DMS53 treated with DMSO at 0.1 percent for 48 hours (cell line): ENCODE results near the gene PRPF38A.
"Not testable (repeated sequence)": the region's sequence is repeated elsewhere in the genome, so short reads cannot be mapped to it uniquely, and the experiment has no call there.

Experiments used
- DNase-seq: peaks from one replicate; lab custom pipeline; 2025; ENCODE audit not compliant: unreplicated experiment; lab: John Stamatoyannopoulos, UW

The PRPF38A gene, protein sequence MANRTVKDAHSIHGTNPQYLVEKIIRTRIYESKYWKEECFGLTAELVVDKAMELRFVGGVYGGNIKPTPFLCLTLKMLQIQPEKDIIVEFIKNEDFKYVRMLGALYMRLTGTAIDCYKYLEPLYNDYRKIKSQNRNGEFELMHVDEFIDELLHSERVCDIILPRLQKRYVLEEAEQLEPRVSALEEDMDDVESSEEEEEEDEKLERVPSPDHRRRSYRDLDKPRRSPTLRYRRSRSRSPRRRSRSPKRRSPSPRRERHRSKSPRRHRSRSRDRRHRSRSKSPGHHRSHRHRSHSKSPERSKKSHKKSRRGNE

DNA sequence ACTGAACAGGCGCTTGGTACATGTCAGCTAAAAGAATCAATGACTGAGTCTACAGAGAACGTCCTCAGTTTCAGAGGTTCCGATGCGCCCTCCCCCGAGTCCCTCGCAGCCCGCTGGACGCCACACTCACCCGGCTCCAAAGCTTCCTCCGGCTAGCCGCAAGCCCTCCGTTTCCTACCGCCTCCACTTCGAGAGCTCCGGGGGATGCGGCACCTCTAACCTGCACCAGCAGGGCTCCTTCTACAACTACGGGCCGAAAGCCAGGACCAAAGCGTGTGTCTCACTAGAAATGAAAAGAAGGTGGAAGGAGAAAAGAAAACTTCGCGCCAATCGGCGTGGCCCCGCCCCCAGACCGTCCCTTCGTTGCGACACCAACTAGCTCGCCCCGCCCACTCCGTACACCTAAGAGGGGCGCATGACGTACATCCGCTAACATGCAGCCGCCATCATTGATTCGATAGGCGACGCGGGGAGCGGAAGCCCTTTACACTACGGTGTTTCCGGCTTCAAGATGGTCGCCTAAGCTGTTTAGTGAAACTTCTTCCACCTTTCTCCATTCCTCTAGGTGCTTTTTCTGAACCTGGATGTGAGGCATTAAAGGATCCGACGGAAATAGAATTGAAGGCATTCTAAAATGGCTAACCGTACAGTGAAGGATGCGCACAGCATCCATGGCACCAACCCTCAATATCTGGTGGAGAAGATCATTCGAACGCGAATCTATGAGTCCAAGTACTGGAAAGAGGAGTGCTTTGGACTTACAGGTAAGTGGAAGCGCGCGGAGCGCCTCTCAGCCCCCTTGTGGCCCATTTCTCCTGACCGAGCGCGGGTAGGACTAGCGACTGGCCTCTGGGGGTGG, at the start of gene PRPF38A, which contains the start of gene ORC1:
Gene PRPF38A (plus strand): TSS at position 487 of the 859 bp plus-strand sequence. CDS start 148 bp downstream, at position 635.
Gene ORC1 (minus strand): TSS at position 308 of the 859 bp plus-strand sequence. CDS start 2,200 bp downstream, outside the sequence.
- DNase-seq: peak; percentile 99

DNA sequence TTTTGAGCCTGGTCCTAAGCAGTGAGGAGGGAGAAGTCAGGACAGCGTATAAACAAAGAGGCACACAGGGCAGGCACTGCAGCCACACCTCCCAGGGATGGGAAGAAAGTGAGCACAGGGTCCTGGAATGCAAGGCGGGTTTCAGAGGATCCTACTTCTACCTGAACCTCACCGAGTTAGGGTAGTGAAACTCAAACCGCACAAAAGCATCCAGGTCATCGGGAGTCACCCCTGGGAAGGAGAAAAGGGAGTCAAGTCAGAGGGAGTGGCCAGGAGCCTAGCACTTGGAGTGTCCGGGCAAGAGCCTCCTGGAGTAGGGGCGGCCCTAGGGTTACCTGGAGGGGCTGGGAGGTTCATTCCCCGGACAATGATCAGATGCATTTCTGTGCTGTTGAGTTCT, 49.0 kb upstream of the PRPF38A start:
- DNase-seq: no peak

DNA sequence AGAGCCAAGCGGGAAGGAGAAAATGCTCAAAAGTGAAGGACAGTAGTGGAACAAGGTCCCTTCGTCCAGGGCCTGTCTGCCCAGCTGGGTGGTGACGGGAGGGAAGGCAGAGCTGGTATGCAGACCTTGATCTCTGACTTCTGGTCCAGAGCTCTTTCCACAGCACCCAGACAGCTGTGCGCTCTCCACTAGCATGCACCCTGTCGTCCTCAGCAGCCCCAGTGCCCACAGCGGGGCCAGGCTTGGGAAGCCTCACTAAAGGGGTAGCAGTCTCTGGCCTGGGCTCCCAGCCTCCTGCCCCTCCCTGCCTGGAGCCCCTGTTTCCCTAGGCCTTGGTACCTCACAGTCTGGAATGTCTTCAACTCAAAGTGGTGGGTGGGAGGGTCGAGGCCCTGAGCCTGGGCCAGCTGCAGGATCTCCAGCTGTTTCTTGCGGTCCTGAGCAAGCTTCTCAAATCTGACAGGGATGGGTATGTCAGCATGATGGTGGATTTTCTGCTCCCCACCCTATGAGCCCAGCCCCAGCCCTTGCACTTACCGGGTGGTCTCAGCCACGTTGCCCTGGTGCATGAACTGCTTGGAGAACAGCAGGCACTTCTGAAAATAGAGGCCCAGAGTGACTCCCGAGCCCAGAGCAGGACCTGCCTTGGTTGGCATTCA, 48.4 kb upstream of the PRPF38A start:
- DNase-seq: no peak

DNA sequence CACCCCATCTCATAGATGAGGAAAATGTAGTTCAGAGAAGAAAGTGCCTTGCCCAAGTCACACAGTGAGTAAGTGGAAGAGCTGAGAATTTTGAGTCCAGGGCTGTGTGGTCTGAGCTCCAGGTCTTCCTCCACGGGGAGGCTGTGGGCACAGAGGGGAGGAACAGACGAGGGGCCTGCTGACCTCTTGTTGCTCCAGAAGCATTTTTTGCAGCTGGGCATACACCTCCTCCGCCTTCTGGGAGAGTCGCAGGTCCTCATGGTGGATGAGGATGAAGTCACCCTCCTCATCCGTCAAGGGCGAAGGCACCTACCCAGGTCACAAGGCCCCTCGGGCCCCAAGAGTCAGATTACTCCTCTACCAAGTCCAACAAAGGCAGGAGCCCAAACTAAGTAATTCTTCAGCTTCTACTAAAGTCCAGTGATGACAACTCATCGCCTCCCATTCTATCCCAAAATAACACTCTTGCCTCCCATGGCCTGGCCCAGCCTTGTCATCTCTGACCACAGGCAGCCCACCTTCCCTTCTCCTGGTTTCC, 47.5 kb upstream of the PRPF38A start:
- no peak for DNase-seq

DNA sequence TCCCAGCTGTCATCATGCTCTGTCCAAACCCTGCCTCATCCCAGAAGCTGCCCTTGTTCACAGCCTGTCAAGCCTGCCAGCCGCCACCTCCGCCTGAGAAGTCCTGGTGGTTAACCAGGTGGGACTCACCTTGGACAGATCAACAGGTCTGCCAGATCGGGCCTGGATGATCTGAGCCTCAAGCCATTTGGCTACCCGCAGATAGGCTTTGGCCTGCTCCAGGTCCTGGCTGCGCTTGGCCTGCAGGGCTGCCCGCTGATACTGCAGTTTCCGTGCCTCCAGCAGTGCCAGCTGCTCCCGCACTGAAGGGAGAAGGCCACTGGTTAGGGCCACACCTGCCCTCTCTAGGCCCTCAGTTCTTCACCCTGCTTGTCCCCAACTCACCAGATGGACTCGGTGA, 47.0 kb upstream of the PRPF38A start:
- DNase-seq: no peak

DNA sequence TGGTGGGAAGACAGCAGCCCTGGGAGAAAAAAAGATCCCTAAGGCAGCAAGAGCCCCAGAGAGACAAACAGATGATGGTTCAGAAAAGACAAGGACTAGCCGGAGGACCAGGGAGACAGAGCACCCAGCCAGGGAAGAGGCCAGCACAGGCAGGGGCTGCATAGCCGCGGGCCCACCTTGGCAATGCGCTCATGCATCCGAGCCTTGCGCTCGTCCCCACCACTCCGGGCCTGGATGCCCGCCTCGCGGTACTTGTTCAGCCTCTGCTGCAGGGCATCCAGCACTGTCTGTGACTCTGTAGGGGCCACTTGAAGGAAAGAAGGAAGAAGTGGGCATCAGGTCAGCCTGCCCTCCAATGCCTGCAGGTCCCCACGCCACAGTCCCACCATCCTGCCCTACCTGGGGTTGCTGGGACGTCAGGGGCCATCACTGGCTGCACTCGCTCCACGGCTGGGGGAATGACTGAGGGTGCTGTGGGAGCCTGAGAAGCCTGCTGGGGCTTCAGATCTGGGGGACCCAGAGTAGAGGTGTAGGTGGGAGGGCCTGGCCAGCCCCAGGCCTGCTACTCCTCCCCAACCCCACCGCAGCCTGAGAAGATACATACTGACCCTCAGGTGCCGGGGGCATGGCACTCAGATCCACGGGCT, 45.4 kb upstream of the PRPF38A start:
- DNase-seq: no peak

DNA sequence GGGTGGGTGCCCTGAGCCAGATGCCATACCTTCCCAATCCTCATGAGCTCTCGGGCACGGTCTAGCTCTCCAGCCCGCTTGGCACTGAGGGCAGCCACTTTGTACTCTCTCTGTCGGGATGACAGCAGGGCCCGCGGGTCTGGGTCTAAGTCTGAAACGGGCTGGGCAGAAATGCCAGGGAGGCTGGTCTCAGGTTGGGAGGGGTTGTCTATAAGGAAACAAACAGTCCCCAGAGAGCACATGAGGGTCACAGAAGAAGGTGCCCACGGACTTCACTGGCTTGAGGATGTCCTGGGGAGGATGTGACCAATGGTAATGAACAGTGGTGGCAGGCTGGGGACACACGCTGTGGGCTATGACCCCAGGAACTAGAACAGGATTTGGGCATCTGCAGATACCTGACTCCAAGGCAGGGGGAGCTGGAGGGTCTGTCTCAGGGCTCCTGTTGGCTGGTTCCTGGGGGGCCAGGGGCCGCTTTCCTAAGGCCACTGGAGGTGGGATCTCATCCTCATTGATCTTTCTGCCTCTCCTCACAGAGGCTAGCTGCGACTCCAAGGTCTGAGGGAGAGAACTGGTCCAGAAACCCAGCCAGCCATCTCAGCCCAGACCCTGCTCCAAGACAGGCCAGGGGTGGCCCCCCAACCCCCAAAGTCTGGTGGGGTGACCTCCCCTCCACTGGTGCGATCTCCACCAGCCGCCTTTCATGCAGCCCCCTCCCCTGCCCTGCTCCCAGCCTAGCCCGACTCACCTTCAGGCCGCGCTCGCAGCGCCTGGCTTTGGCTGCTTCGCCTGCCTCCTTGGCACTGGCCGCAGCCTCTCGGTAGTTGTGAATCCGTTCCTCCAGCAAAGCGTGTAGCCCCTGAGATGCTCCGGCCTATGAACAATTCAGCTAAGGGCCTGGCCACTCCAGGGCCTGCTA, 44.5 kb upstream of the PRPF38A start:
- no peak for DNase-seq

DNA sequence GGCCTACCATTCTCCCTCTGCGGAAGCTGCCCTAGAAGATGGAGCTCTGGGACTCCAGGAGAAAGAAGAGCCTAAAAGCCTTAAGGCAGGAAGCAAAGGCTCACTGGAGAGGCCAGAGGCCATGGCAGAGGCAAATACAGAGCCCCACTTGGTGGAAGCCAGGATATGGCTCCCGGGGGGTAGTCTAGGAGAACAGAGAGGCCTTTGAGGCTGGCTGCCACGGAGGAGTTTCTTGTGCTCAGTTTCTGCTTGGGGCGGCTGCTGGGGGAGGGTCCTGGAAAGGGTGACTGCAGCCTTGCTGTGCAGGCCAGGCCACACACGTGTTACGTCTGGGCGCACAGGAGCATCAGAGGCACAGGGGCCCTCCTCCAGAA, 43.8 kb upstream of the PRPF38A start:
- DNase-seq: no peak

DNA sequence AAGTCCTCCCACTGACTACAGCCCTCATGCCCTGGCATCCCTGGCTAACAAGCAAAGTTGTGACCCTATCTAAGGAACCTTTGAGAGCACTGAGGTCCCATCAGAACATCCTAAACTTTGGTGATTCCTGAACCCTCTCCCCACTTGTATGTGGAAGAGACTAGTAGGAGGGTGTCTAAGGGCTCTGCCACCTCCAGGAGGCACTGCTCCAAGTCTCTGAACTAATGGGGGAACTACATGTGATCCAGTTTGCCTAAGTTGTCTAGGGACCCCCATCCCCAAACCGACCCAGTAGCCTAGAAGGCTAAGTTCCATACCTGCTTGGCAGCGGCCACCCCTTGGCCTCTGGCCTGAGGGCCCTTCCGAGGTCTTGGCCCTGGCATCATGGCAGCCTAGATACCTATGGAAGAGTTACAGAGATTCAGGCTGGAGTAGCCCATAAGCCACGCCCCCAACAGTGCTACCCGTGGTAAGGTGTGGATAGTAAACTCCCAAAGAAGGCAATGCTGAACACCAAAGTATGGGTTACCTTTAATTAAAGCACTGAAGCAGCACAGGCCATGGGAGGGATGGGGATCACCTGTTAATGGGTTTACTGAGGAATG, 40.1 kb upstream of the PRPF38A start:
- no peak for DNase-seq

DNA sequence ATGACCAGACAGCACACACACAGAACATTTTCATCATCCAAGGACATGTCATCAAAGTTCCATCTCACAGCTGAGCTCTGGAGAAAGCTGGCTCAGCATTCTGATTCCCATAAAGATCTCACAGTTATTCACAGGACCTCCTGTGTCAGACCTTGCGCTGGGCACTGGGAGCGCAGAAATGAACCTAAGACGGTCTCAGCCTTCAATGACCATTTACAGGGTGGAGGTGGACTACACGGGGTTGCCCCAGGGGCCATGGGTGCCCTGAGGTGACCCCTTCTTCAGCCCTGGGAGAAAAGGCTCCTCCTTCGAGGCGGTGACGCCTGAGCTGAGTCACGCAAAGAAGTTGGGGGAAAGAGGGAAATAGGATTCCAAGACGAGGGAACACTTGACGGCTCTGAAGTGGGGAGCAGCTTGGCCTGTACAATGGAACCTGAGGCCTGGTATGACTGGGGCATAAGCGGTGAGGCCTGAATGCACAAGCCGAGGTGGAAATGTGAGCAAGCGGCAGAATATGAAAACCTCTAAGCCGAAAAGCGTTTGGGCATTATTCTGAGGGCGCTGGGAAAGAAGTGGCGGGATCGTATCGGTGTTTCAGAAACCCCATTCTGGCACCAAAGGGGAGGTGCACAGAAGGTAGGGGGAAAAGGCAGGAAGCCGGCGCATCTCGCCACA, 39.2 kb upstream of the PRPF38A start:
- no peak for DNase-seq

DNA sequence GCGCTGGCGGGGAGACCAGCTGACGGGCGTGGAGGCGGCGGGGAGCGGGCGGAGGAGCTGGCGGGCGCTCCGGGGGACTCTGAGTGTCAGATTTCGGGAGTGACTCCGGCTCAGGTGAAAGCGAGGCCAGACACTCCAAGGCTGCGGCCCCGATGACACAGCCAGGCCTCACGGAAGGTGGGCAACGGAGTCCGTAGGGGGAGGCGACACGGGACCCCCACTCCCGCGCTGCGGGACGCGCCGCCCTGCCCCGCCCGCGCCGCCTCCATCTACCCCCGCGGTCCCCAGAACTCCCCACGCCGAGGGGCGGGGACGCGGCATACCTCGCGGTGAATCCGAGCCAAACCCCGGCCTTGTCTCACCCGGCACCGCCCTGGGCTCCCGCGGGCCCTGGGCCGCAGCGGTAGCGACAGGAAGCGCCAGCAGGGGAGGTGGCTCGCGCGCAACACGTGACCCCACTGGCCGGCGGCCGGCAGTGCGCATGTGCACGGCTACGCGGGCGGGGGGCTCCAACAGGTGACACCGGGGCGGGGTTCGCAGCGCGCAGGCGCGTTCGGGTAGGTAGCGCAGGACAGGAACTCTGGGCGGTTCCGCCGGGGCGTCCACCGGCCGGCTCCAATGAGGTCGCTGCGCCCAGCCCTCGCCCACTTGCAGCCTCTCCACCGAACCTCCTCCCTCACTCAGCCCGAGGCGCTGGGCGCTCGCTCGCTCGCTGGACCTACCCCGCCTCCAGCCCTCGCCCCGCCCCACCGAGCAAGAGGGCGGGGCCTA, 38.5 kb upstream of the PRPF38A start, which contains the start of gene CC2D1B:
Gene CC2D1B (minus strand): TSS at position 460 of the 771 bp plus-strand sequence. CDS start 1,585 bp downstream, outside the sequence.
- peak; percentile 100 for DNase-seq

DNA sequence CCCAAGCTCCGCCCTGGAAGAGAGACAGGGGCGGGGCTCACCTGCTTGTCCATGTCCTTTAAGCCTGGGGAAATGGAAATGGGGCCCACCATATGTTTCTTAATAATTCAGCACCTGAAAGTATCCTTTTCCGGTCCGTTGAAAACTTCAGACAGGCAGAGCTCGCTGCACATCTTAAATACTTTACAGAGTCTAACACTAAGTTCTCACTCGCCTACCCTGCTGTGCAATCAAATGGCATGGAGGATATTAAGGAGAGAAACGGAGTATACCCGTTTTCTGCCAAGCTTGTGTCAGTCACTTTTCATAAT, 37.9 kb upstream of the PRPF38A start:
- peak; percentile 90 for DNase-seq

DNA sequence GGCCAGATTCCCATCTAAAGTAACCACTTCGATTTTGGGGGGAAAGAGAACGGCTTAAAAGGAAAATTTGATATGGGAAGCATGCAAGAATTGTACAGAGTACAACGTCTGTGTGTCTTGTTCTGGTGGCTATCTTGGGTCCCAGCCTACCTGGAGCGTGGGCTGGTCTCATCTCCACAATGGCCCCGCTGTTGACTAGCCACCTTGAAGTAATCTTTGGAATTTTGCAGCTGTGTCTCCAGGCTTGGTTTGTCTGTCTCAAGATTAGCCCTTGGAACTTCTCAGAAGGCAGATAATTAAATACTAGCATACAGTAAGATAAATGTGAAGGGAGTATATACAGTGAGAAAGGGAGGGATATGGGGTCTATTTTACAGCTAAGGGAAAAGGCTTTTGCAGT, 37.1 kb upstream of the PRPF38A start:
- DNase-seq: no peak

DNA sequence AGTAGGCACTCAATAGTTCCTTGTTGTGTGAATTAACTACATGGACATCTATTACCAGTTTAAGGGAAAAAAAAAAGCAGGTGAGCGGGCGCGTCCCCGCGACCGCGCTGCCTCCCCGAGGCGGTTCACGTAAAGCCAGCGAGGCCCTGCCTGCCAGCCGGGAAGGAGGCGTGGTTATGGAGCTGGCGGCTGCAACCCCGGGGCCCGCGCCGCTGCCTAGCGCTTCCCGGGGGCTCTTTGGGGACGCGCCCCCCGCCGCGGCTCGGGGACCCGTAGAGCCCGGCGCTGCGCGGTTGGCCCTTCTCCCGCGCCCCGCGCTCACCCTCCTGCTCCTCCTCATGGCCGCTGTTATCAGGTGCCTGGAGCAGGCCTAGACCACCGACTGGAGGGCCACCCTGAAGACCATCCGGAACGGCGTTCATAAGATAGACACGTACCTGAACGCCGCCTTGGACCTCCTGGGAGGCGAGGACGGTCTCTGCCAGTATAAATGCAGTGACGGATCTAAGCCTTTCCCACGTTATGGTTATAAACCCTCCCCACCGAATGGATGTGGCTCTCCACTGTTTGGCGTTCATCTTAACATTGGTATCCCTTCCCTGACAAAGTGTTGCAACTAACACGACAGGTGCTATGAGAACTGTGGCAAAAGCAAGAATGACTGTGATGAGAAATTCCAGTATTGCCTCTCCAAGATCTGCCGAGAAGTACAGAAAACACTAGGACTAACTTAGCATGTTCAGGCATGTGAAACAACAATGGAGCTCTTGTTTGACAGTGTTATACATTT, 35.8 kb upstream of the PRPF38A start:
- peak; percentile 85 for DNase-seq

DNA sequence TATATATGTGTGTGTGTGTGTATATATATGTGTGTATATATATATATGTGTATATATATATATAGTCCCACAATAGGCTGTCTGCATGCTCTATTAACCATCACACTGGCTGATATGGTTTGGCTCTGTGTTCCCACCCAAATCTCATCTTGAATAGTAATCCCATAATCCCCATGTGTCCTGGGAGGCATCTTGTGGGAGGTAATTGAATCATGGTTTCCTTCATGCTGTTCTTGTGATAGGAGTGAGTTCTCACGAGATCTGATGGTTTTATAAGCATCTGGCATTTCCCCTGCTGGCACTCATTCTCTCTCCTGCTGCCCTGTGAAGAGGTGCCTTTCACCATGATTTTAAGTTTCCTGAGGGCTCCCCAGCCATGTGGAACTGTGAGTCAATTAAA, 34.6 kb upstream of the PRPF38A start:
- not testable (repeated sequence) for DNase-seq

DNA sequence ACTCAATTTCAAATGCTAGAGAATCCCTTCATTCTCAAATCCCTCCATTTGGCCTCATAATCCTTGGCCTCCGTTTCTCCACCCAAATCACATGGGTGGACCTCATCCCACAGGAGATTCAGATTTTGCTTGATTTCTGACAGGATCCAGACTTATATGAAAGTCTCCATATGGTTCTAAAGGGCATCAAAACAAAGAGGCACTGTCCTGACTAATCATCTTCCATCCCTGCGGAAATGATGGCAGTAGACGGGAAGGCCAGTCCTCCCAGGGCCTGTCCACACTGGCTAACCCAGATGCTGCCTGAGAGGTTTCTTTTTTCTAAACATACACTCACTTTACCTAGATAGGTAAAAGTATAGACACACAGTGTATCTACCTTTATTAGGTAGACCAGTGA, 19.0 kb upstream of the PRPF38A start:
- DNase-seq: no peak

DNA sequence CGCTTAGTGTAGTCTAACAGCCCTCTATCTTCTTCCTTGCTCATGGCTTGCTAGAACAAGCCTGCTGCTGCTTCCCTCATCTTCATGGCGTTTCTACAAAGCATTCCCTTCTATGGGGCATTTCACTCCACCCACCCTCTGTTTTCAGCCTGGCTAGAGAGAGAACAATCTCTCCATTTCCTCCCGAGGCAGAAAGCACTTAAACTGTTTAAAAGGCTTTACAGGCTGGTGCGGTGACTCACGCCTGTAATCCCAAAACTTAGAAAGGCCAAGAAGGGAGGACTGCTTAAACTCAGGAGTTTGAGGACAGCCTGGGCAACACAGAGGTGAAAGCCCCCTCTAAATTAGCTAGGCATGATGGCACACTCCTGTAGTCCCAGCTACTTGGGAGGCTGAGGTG, 17.9 kb upstream of the PRPF38A start:
- DNase-seq: no peak
